Fibroblast of the aortic adventitia (primary cell): ENCODE data around the gene CTNNB1. TPM values are rescaled to one million over a fixed set of nuclear protein-coding genes. Genes with fewer than 3 reads are reported as not detected.

Source experiments
- DNase-seq: peaks from one replicate; pipeline ENCODE4 v3.0.0-alpha.2; 2010; ENCODE audit warnings: low read depth
- H3K4me3 ChIP-seq: 2 replicates; pipeline ENCODE4 v1.5.1; 2011; ENCODE audit warnings: low read depth, mild to moderate bottlenecking, control low read depth, low read length, moderate library complexity
- CTCF ChIP-seq: IDR thresholded peaks from 2 replicates; pipeline ENCODE4 v1.5.1; 2011; ENCODE audit warnings: mild to moderate bottlenecking, low read length, control low read depth, inconsistent platforms; ENCODE audit not compliant: insufficient read depth
- total RNA-seq: library from RNA; depleted of rRNA; stranded (reverse); fragments of >200 nt; gene quantifications from 2 replicates; pipeline ENCODE4 v1.2.3, GENCODE V29; 2012; ENCODE audit warnings: low replicate concordance

Gene CTNNB1
- total RNA-seq, 1 donor: 461 TPM

GRCh38 chr3:41163421-41163820 is 35.9 kb upstream of the CTNNB1 start:
- H3K4me3 ChIP-seq: no peak overlapping the region
- no peak for DNase-seq
- TF ChIP-seq CTCF: no peak

- no peak for DNase-seq
- H3K4me3 ChIP-seq: no peak overlapping the region
- TF ChIP-seq CTCF: no peak
Measured at GRCh38 chr3:41164777-41165176, 34.5 kb upstream of the CTNNB1 start.

- no peak for DNase-seq
- TF ChIP-seq CTCF: no peak
- no peak overlapping the region for H3K4me3 ChIP-seq
Measured at GRCh38 chr3:41167722-41168497, 31.4 kb upstream of the CTNNB1 start.

GRCh38 chr3:41169023-41169422 is 30.3 kb upstream of the CTNNB1 start:
- TF ChIP-seq CTCF: no peak
- peak; percentile 32 for DNase-seq
- no peak overlapping the region for H3K4me3 ChIP-seq

GRCh38 chr3:41173926-41174885 is 25.1 kb upstream of the CTNNB1 start:
- TF ChIP-seq CTCF: no peak
- H3K4me3 ChIP-seq: no peak overlapping the region
- DNase-seq: no peak

- TF ChIP-seq CTCF: no peak
- no peak overlapping the region for H3K4me3 ChIP-seq
- DNase-seq: no peak
Measured at GRCh38 chr3:41175365-41175764, 23.9 kb upstream of the CTNNB1 start.
